Spinal cord (tissue), 10 donors: ENCODE measurements around the gene OR2T5. TPM values are rescaled to one million over a fixed set of nuclear protein-coding genes. Genes with fewer than 3 reads are reported as not detected.
"Not testable (repeated sequence)": the region's sequence is repeated elsewhere in the genome, so short reads cannot be mapped to it uniquely, and the experiment has no call there.

ENCODE experiments used
- DNase-seq, 6 donors: peaks; one replicate each; pipeline versions ENCODE4 v3.0.0 to v3.0.0-alpha.2; 2013 to 2015; ENCODE audit warnings: low spot score in 6 of 6, low read depth in 4 of 6
- H3K27ac ChIP-seq: one replicate; pipeline ENCODE4 v1.5.1; 2013; ENCODE audit warnings: low read depth, low read length, control low read depth
- H3K27me3 ChIP-seq: one replicate; pipeline ENCODE4 v1.6.1; 2013; ENCODE audit warnings: low read length; ENCODE audit not compliant: control insufficient read depth, insufficient read depth
- H3K36me3 ChIP-seq: one replicate; pipeline ENCODE4 v1.6.1; 2013; ENCODE audit warnings: low read length; ENCODE audit not compliant: control insufficient read depth, insufficient read depth
- H3K4me1 ChIP-seq: one replicate; pipeline ENCODE4 v1.6.1; 2013; ENCODE audit warnings: low read length; ENCODE audit not compliant: control insufficient read depth, insufficient read depth
- H3K4me3 ChIP-seq: one replicate; pipeline ENCODE4 v1.5.1; 2013; ENCODE audit warnings: low read depth, low read length, control low read depth
- H3K9me3 ChIP-seq: one replicate; pipeline ENCODE4 v1.6.1; 2013; ENCODE audit warnings: low read length; ENCODE audit not compliant: control insufficient read depth, insufficient read depth
- WGBS: methylation state at CpG from one replicate; pipeline ENCODE4 v1.1.5; 2013; ENCODE audit warnings: missing lambda C conversion rate; ENCODE audit not compliant: insufficient coverage; 5-methylcytosine and 5-hydroxymethylcytosine counted together
- polyA plus RNA-seq, 2 donors: library from polyadenylated mRNA; unstranded; fragments of 120-200 nt; gene quantifications; one replicate each; pipeline ENCODE4 v1.2.1, GENCODE V29; 2013; ENCODE audit not compliant: insufficient read length in 2 of 2
- total RNA-seq, 2 donors: library from RNA; depleted of rRNA in 1 of 2; stranded (reverse); fragments of 120-200 nt in 1 of 2; fragments of >200 nt in 1 of 2; gene quantifications; one replicate each; pipeline versions ENCODE4 v1.2.3 to v1.2.4, GENCODE V29; 2013 to 2014
- donor health status: healthy.

OR2T5 gene
- total and polyA plus RNA-seq, 4 donors: not detected

DNA sequence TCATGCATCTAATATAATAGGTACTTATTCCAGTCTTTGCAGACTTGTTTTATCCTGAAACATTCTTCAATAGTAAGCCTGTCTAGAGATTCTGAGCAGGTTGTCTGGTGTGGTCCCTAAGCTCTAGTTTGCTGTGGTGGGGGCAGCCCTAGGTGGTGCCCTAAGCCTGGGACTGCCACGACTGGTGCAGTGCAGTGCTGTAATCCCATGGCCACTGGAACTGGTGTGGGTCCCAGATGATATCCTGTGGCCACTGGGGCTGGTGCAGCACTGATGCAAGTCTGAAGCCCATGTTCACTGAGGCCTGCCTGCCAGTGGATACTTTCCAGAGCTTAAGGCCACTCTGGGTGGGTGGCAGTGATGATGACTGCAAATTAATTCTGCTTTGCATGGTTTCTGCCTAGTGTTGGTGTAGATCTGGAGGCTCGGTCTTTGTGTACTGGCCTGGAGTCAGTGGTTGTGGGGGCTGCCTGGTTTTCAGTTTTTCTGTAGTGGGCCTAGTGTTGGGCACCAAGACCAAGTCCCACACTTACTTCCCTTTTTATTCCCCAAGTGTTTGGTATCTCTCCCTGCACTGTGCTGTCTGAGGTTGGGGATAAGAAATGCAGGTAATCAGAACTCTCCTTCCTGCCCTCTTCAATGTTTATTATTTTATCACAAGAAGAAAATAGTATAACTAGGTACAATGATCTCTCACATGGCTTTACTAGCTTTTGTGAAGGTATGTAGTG, 12.1 kb downstream of the OR2T5 start:
- H3K4me3 ChIP-seq, H3K9me3 ChIP-seq, H3K4me1 ChIP-seq, H3K36me3 ChIP-seq, H3K27ac ChIP-seq, DNase-seq, H3K27me3 ChIP-seq: not testable (repeated sequence)
- no CpG with 5 or more reads among the region's 2 CpGs for WGBS

DNA sequence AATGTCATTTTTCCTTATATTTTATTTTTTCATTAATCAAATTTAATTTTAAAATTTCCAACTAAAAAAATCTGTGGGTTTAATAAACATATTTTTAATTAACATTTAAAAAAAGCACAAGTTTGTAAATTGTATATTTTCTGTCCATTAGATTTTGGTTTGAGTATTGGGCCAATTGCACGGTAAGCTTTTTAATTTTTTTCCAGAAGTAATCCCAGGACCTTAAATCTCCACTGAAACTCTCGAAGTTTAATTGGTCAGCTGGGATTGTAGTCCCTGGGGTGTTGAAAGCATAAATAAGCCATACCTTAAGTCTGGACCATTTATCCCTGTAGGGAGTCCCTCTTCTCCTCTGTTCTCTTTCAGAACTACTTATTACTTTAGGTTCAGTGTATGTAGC, 19.4 kb downstream of the OR2T5 start, which contains the start of gene OR2G6:
Gene OR2G6, plus strand, starts transcription at position 301 of the 400 bp plus-strand sequence. CDS start 13,574 bp downstream, outside the sequence.
- DNase-seq, H3K9me3 ChIP-seq, H3K36me3 ChIP-seq, H3K4me1 ChIP-seq, H3K27ac ChIP-seq, H3K4me3 ChIP-seq, H3K27me3 ChIP-seq: not testable (repeated sequence)
- WGBS: no CpG with 5 or more reads among the region's 2 CpGs

DNA sequence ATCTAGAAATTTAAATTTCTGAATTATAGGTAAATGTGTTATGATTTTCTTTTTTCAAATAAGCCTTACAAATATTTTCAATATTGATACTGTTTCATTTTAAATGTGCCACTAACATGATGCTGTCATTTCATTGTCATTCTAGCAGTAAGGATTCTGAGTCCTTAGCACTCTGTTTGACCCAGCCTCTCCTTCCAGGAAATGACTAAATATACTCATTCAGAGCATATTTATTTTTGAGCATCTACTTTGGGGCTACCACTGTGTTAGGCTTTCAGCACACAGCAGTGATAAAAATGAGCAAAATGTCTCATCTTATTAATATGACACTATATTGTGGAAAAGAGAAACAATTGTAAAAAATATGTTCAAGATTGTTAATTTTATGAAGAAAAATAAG, 21.8 kb downstream of the OR2T5 start:
- not testable (repeated sequence) for H3K36me3 ChIP-seq, H3K4me3 ChIP-seq, H3K27me3 ChIP-seq, DNase-seq, H3K4me1 ChIP-seq, H3K9me3 ChIP-seq, H3K27ac ChIP-seq

- Histone ChIP-seq H3K27me3 (no peaks in the 10 kb centered on the region), H3K36me3 (no peaks in the 10 kb centered on the region), H3K27ac (no peak overlapping the region), H3K9me3 (no peaks in the 10 kb centered on the region), H3K4me1 (no peaks in the 10 kb centered on the region), H3K4me3 (no peak overlapping the region)
- 93% methylated on average over 12 of the region's 12 CpGs for WGBS
- DNase-seq: no peak
These were observed 33.5 kb downstream of the OR2T5 start for GRCh38 chr1:248521856-248522255.

DNA sequence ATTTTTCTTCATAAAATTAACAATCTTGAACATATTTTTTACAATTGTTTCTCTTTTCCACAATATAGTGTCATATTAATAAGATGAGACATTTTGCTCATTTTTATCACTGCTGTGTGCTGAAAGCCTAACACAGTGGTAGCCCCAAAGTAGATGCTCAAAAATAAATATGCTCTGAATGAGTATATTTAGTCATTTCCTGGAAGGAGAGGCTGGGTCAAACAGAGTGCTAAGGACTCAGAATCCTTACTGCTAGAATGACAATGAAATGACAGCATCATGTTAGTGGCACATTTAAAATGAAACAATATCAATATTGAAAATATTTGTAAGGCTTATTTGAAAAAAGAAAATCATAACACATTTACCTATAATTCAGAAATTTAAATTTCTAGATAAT, 49.1 kb downstream of the OR2T5 start:
- H3K27ac ChIP-seq, H3K36me3 ChIP-seq, H3K9me3 ChIP-seq: not testable (repeated sequence)

More for the DNA sequence above, 49.1 kb downstream of the OR2T5 start:
- H3K4me1 ChIP-seq, H3K4me3 ChIP-seq, DNase-seq, H3K27me3 ChIP-seq: not testable (repeated sequence)

Other genes with a start within 250 kb of the OR2T5 start
- under 1 TPM in 1 of 2 donors, not detected in 1; 0.11 TPM for gene OR2T33, start 210.6 kb upstream of the OR2T5 start, total RNA-seq
- under 1 TPM; 0.24 to 0.41 TPM for gene OR2T33, start 210.6 kb upstream of the OR2T5 start, polyA plus RNA-seq
- not detected for gene OR2T12, start 185.2 kb upstream of the OR2T5 start, total RNA-seq
- gene OR2T12, start 185.2 kb upstream of the OR2T5 start, polyA plus RNA-seq: under 1 TPM in 1 of 2 donors, not detected in 1; 0.05 TPM
- not detected for gene OR2M7, start 164.0 kb upstream of the OR2T5 start, total RNA-seq
- not detected for gene OR2M7, start 164.0 kb upstream of the OR2T5 start, polyA plus RNA-seq
- not detected for gene OR14C36, start 139.8 kb upstream of the OR2T5 start, total RNA-seq
- not detected for gene OR14C36, start 139.8 kb upstream of the OR2T5 start, polyA plus RNA-seq
- not detected for gene OR2T4, start 126.9 kb upstream of the OR2T5 start, total RNA-seq
- not detected for gene OR2T4, start 126.9 kb upstream of the OR2T5 start, polyA plus RNA-seq
- gene OR2T6, start 112.8 kb upstream of the OR2T5 start, total RNA-seq: under 1 TPM in 1 of 2 donors, not detected in 1; 0.20 TPM
- under 1 TPM; 0.10 to 0.12 TPM for gene OR2T6, start 112.8 kb upstream of the OR2T5 start, polyA plus RNA-seq
- not detected for gene OR2T1, start 85.5 kb upstream of the OR2T5 start, total RNA-seq
- not detected for gene OR2T1, start 85.5 kb upstream of the OR2T5 start, polyA plus RNA-seq
- not detected for gene OR2T2, start 43.0 kb upstream of the OR2T5 start, total RNA-seq
- gene OR2T2, start 43.0 kb upstream of the OR2T5 start, polyA plus RNA-seq: not detected
- not detected for gene OR2T3, start 15.2 kb upstream of the OR2T5 start, total RNA-seq
- not detected for gene OR2T3, start 15.2 kb upstream of the OR2T5 start, polyA plus RNA-seq
- not detected for gene OR2G6, start 19.5 kb downstream of the OR2T5 start, total RNA-seq
- gene OR2G6, start 19.5 kb downstream of the OR2T5 start, polyA plus RNA-seq: under 1 TPM in 1 of 2 donors, not detected in 1; 0.06 TPM
- gene OR2T29, start 74.2 kb downstream of the OR2T5 start, total RNA-seq: not detected
- gene OR2T29, start 74.2 kb downstream of the OR2T5 start, polyA plus RNA-seq: not detected
- not detected for gene OR2T34, start 86.2 kb downstream of the OR2T5 start, total RNA-seq
- gene OR2T34, start 86.2 kb downstream of the OR2T5 start, polyA plus RNA-seq: not detected
- gene OR2T10, start 109.1 kb downstream of the OR2T5 start, total RNA-seq: not detected
- gene OR2T10, start 109.1 kb downstream of the OR2T5 start, polyA plus RNA-seq: not detected
- gene OR2T11, start 146.5 kb downstream of the OR2T5 start, total RNA-seq: not detected
- gene OR2T11, start 146.5 kb downstream of the OR2T5 start, polyA plus RNA-seq: not detected
- not detected for gene OR2T35, start 156.7 kb downstream of the OR2T5 start, total RNA-seq
- gene OR2T35, start 156.7 kb downstream of the OR2T5 start, polyA plus RNA-seq: not detected
- gene OR2T27, start 166.9 kb downstream of the OR2T5 start, total RNA-seq: not detected
- gene OR2T27, start 166.9 kb downstream of the OR2T5 start, polyA plus RNA-seq: not detected
- gene OR14I1, start 214.2 kb downstream of the OR2T5 start, total RNA-seq: not detected
- gene OR14I1, start 214.2 kb downstream of the OR2T5 start, polyA plus RNA-seq: not detected